DOHH2 (cell line): ENCODE data around the gene LRRN2.

Experiments
- CTCF ChIP-seq: fragments of 200-600 bp; sonication (generic); IDR thresholded peaks from one replicate; pipeline ENCODE4 v1.5.1; 2014; ENCODE audit warnings: antibody characterized with exemption, mild to moderate bottlenecking, low read depth, low read length; ENCODE audit not compliant: poor library complexity, severe bottlenecking
- EZH2phosphoT487 ChIP-seq: fragments of 200-600 bp; sonication (generic); IDR thresholded peaks from 2 replicates; pipeline ENCODE4 v1.6.1; 2017; ENCODE audit warnings: borderline replicate concordance, mild to moderate bottlenecking, antibody characterized with exemption, low read length, moderate library complexity, mixed read lengths

- TF ChIP-seq CTCF (no peak), EZH2phosphoT487 (no peak)
Observed at GRCh38 chr1:204616641-204617040, 68.9 kb downstream of the LRRN2 start.
